K562 (cell line): ENCODE data around the gene SCIN. TPM values are rescaled to one million over a fixed set of nuclear protein-coding genes. Genes with fewer than 3 reads are reported as not detected.

Source experiments
- ARID1B ChIP-seq: fragments of 450-650 bp; IDR thresholded peaks from 2 replicates; pipeline ENCODE4 v1.6.1; 2016; ENCODE audit warnings: antibody characterized with exemption, mild to moderate bottlenecking, inconsistent platforms
- BACH1 ChIP-seq: fragments of 200-800 bp; sonication (Bioruptor generic); IDR thresholded peaks from 2 replicates; pipeline ENCODE4 v1.6.1; 2016; ENCODE audit warnings: missing genetic modification characterization, missing compliant biosample characterization
- C11orf30 ChIP-seq: fragments of 450-650 bp; IDR thresholded peaks from 2 replicates; pipeline ENCODE4 v1.6.1; 2016; ENCODE audit warnings: low read depth, mild to moderate bottlenecking
- CHCHD3 ChIP-seq: fragments of 250-450 bp; sonication (Bioruptor Pico); IDR thresholded peaks from 2 replicates; pipeline ENCODE4 v2.1.2; 2022; ENCODE audit warnings: mild to moderate bottlenecking
- DNMT1 ChIP-seq: fragments of 450-650 bp; IDR thresholded peaks from 2 replicates; pipeline ENCODE4 v1.6.1; 2016; ENCODE audit warnings: antibody characterized with exemption, mild to moderate bottlenecking
- E2F1 ChIP-seq: sonication (generic); formaldehyde crosslinking; IDR thresholded peaks from 2 replicates; pipeline ENCODE4 v1.8.1; 2023; ENCODE audit warnings: mild to moderate bottlenecking, missing genetic modification reagents, moderate library complexity
- HDAC6 ChIP-seq: IDR thresholded peaks from 2 replicates; pipeline ENCODE4 v1.6.1; 2012; ENCODE audit warnings: low read depth, mild to moderate bottlenecking, control low read depth, inconsistent platforms, low read length, moderate library complexity
- HINFP ChIP-seq: fragments of 450-650 bp; conservative IDR thresholded peaks from 2 replicates; pipeline ENCODE4 v1.6.1; 2016; ENCODE audit warnings: missing genetic modification characterization, low read depth, mild to moderate bottlenecking, control low read depth, missing compliant biosample characterization
- HLTF ChIP-seq: fragments of 450-650 bp; IDR thresholded peaks from 2 replicates; pipeline ENCODE4 v1.6.1; 2016
- MED1 ChIP-seq: sonication (generic); formaldehyde crosslinking; IDR thresholded peaks from 2 replicates; pipeline ENCODE4 v1.8.1; 2023; ENCODE audit warnings: missing genetic modification reagents, borderline replicate concordance
- MEIS2 ChIP-seq: fragments of 450-650 bp; IDR thresholded peaks from 2 replicates; pipeline ENCODE4 v1.6.1; 2014; ENCODE audit warnings: mild to moderate bottlenecking; ENCODE audit not compliant: partially characterized antibody
- MTA2 ChIP-seq: fragments of 450-650 bp; IDR thresholded peaks from 2 replicates; pipeline ENCODE4 v1.6.1; 2016; ENCODE audit warnings: low read depth
- NEUROD1 ChIP-seq: fragments of 150-350 bp; IDR thresholded peaks from 2 replicates; pipeline ENCODE4 v1.6.1; 2014; ENCODE audit warnings: borderline replicate concordance, low read length, low read depth; ENCODE audit not compliant: partially characterized antibody
- NFXL1 ChIP-seq: fragments of 450-650 bp; formaldehyde crosslinking; IDR thresholded peaks from 2 replicates; pipeline ENCODE4 v1.4.0; 2021; ENCODE audit warnings: mild to moderate bottlenecking
- PHF20 ChIP-seq: fragments of 450-650 bp; IDR thresholded peaks from 2 replicates; pipeline ENCODE4 v1.6.1; 2018; ENCODE audit not compliant: partially characterized antibody
- POLR2AphosphoS5 ChIP-seq: IDR thresholded peaks from 2 replicates; pipeline ENCODE4 v1.6.1; 2011; ENCODE audit warnings: mild to moderate bottlenecking, low read depth, low read length, moderate library complexity; ENCODE audit not compliant: control insufficient read depth, insufficient read depth
- RBFOX2 ChIP-seq: fragments of 200-400 bp; formaldehyde crosslinking; IDR thresholded peaks from 2 replicates; pipeline ENCODE4 v1.6.1; 2017; ENCODE audit warnings: low read depth, mild to moderate bottlenecking, low read length, moderate library complexity
- RFX1 ChIP-seq: fragments of 450-650 bp; IDR thresholded peaks from 2 replicates; pipeline ENCODE4 v1.6.1; 2016; ENCODE audit warnings: mild to moderate bottlenecking, moderate library complexity
- SAFB ChIP-seq: fragments of 200-400 bp; formaldehyde crosslinking; IDR thresholded peaks from 2 replicates; pipeline ENCODE4 v1.6.1; 2017; ENCODE audit warnings: low read depth, low read length, borderline replicate concordance
- TCF15 ChIP-seq: fragments of 250-450 bp; sonication (Bioruptor Pico); IDR thresholded peaks from 2 replicates; pipeline ENCODE4 v1.8.0; 2022; ENCODE audit warnings: moderate library complexity, mild to moderate bottlenecking, inconsistent platforms
- TRIM24 ChIP-seq, 2 experiments: fragments of 450-650 bp; IDR thresholded peaks; 2 replicates each; pipeline ENCODE4 v1.6.1; 2016
- ZNF212 ChIP-seq: fragments of 450-650 bp; formaldehyde crosslinking; IDR thresholded peaks from 2 replicates; pipeline ENCODE4 v1.4.0; 2020; ENCODE audit warnings: mild to moderate bottlenecking
- ZNF668 ChIP-seq: fragments of 250-450 bp; sonication (Bioruptor Pico); IDR thresholded peaks from 2 replicates; pipeline ENCODE4 v1.8.0; 2022; ENCODE audit warnings: mild to moderate bottlenecking, inconsistent platforms
- polyA plus RNA-seq, 8 experiments: library from polyadenylated mRNA; depleted of rRNA in 4 of 8; stranded (reverse) in 5 of 8; unstranded in 3 of 8; fragments of >200 nt; fragmentation: Nextera tagmentation in 2 of 8; fragmentation: Illumina TruSeq in 1 of 8; extraction: Ambion mirVana in 2 of 8; extraction: Trizol in 1 of 8; gene quantifications; 2 replicates each; pipeline versions ENCODE4 v1.2.1 to v1.2.3, GENCODE V29; 2011 to 2014; ENCODE audit warnings: inconsistent platforms in 1 of 8, missing spikeins in 1 of 8
- total RNA-seq, 7 experiments: library from RNA; depleted of rRNA in 6 of 7; stranded (reverse); fragments of >200 nt in 6 of 7; fragmentation: Illumina TruSeq in 2 of 7; extraction: Trizol in 2 of 7; gene quantifications; 2 replicates each; pipeline versions ENCODE4 v1.2.1 to v1.2.3, GENCODE V29; 2011 to 2021; ENCODE audit warnings: low replicate concordance in 1 of 7

The SCIN gene
- total and polyA plus RNA-seq, 9 of the 15 experiments (the other 6 are each of a cell fraction or from before 2014, with no cell fraction given) = 0.67 to 18.2 (median 10.6) TPM

GRCh38 chr7:12647364-12648219 is 77.1 kb downstream of the SCIN start (continued):
- TF ChIP-seq ZNF212 (CRISPR knock-in tag) = no peak
- peak; percentile 92 for TF ChIP-seq ARID1B
- no peak for TF ChIP-seq ZNF668 (CRISPR knock-in tag)
- TF ChIP-seq RFX1 = peak; percentile 41; the same call in 1 of the 2 replicates
- no peak for TF ChIP-seq SAFB
- TF ChIP-seq DNMT1 = no peak
- TF ChIP-seq POLR2AphosphoS5 = peak; percentile 55; the same call in 1 of the 2 replicates
- peak; percentile 52 for TF ChIP-seq MTA2
- no peak for TF ChIP-seq CHCHD3 (CRISPR knock-in tag)
- TF ChIP-seq TRIM24 (IDR thresholded peaks at IDR 0.05) = peak; percentile 61 to 79; a peak in 3 of 4 replicates
- no peak for TF ChIP-seq PHF20
- TF ChIP-seq MEIS2 = peak; percentile 70
- no peak for TF ChIP-seq HDAC6
- peak; percentile 96 for TF ChIP-seq BACH1 (tag)
- TF ChIP-seq HLTF = no peak
- no peak for TF ChIP-seq E2F1 (CRISPR knock-in tag)
- TF ChIP-seq NFXL1 = no peak
- no peak for TF ChIP-seq RBFOX2
- peak; percentile 92 for TF ChIP-seq C11orf30
- no peak for TF ChIP-seq NEUROD1
- TF ChIP-seq TCF15 = no peak; the same call in 1 of the 2 replicates
- TF ChIP-seq MED1 (CRISPR knock-in tag) = no peak
- no peak for TF ChIP-seq HINFP
